HUDEP-2 (cell line): ENCODE measurements around the gene DIP2C.
"Not testable (repeated sequence)": the region's sequence is repeated elsewhere in the genome, so short reads cannot be mapped to it uniquely, and the experiment has no call there.

Experiments
- DNase-seq, 76 experiments: peaks; one replicate each; lab custom pipeline; 2025; ENCODE audit not compliant: unreplicated experiment in 76 of 76; lab: John Stamatoyannopoulos, UW

Gene DIP2C

GRCh38 chr10:476455-476780, 213.1 kb downstream of the DIP2C start:
- no peak for DNase-seq

GRCh38 chr10:475709-476454, 213.6 kb downstream of the DIP2C start:
- DNase-seq, result no peak

GRCh38 chr10:474946-475345, 214.5 kb downstream of the DIP2C start:
- DNase-seq, result no peak

- no peak for DNase-seq
Observed at GRCh38 chr10:474406-474805, 215.1 kb downstream of the DIP2C start.

GRCh38 chr10:472241-472910, 217.1 kb downstream of the DIP2C start:
- no peak for DNase-seq

GRCh38 chr10:470339-471003, 219.0 kb downstream of the DIP2C start:
- DNase-seq, result no peak

GRCh38 chr10:469947-470338, 219.5 kb downstream of the DIP2C start:
- no peak for DNase-seq

GRCh38 chr10:459743-460142, 229.7 kb downstream of the DIP2C start:
- no peak for DNase-seq

DNA sequence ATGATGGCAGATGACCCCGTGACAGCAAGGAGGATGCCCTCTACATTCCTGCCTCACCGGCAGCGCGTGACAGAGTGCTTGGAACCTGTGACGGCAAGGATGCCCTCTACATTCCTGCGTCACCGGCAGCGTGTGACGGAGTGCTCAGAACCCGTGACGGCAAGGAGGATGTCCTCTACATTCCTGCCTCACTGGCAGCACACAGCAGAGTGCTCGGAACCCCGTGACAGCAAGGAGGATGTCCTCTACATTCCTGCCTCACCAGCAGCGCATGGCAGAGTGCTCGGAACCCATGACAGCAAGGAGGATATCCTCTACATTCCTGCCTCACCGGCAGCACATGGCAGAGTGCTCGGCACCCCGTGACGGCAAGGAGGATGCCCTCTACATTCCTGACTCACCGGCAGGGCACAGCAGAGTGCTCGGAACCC, 231.0 kb downstream of the DIP2C start:
- no peak for DNase-seq

DNA sequence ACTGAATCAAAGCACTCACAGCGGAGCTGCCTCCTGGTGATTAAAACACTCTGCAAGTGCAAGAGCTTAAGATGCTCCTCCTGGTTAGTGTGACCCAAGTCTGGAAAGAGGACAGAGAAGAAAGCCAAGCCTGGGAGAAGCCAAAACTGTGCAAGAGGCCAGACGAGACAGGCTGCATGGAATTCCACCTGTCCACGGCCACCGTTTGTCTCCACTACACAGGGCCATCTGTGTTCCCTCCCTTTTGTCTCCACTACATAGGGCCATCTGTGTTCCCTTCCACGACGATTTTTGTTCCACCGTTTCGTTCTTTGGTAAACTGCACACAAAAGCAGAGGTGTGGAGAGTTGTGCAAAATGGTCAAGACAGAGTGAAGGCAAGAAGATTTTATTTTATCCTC, 233.0 kb downstream of the DIP2C start:
- no peak for DNase-seq

DNA sequence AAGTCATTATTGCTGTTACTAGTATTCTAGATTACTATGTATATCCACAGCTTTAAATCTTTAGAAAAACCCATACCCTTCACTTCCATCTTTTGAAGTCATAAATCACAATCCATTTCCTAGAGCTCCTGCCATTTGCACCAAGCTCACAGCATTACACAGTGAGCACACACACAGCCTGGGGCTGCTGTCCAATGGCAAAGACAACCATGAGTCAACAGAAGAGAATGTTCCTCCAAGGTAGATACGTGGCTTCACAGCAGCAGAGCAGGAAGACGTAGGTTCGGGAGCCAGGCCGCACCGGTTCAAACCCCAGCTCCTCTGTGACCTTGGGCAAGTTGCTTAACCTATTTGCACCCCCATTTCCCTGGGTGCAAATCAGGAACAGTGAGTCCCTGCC, 234.6 kb downstream of the DIP2C start:
- no peak for DNase-seq

- DNase-seq, result no peak
Observed at GRCh38 chr10:453647-454046, 235.8 kb downstream of the DIP2C start.

DNA sequence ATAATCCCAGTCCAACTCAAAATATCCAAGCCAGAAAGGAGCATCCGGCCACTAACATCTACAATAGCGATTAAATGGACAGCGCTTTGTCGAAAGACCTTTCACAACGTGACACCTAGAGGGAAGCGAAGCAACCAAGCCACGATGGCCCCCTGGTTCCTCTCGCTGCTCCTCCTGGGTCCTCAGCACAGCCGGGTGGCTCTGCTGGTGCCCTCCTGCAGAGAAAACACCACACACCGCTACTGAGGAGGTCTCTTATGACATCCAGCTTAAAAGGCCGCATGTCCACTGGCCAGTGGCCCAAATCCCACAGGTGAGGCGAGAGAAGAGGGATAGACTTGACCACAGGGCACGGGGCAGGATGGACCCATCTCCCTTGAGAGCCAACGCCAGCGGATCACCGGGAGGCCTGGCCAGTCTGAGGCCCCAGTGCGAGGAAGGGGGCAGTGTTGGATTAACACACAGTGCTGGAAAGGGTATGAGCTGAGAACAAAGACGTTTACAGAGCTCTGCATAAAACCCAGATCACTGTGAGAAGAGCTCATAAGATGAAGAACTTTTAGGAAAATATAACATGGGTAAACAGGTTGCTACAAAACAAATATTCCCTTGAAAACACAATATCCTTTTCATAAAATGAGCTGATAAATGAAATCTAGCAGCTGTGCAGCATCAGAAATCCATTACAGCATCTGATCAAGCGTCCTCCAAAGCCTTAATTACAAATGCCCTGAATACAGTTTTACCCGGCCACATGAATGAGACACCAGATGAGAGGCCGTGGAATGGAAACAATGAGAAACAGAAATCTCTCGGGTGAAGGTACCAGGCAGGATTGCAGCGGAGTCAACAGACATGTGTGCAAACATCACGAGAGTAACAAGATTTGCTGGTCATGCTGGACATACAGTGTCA, 236.7 kb downstream of the DIP2C start:
- DNase-seq, result no peak

- DNase-seq, result no peak
Observed at GRCh38 chr10:451856-452255, 237.6 kb downstream of the DIP2C start.

- DNase-seq, result no peak
Observed at GRCh38 chr10:451021-451471, 238.4 kb downstream of the DIP2C start.

GRCh38 chr10:450463-450862, 239.0 kb downstream of the DIP2C start:
- no peak for DNase-seq

DNA sequence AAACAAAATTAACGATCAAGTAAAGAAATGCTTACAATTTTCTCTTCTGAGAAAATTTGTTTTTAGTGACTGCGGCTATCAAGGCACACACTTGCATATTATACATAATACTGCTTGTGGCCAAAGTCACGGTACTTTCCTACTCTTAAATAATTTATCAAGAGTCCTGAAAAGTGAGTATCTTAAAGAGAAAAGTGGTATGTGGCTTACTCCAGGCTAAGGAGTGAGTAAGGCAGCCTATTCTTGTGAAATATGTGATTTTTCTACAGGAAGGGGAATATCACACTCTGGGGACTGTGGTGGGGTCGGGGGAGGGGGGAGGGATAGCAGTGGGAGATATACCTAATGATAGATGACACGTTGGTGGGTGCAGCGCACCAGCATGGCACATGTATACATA, 240.1 kb downstream of the DIP2C start:
- DNase-seq, result not testable (repeated sequence)

DNA sequence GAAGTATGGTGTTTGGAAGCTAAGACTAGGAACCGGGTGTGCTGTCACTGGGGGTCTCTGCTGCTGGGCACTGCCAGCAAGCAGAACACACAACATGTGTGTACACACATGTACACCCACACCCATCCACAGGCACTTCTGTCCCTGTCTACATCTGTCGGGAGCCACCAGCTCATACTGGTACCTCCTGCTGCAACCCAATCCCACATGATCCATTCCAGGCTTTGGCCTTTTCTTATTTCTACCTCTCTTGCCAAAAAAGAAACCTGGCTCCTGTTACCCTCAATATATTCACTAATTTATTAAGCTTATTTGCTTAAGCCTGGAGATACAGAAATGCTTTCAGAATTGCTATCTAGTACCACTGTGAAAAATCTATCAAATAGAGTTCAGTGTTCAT, 246.0 kb downstream of the DIP2C start:
- DNase-seq, result no peak

GRCh38 chr10:442209-442608, 247.3 kb downstream of the DIP2C start:
- DNase-seq, result no peak

- DNase-seq, result no peak
Observed at GRCh38 chr10:441659-442058, 247.8 kb downstream of the DIP2C start.

GRCh38 chr10:440127-440526, 249.3 kb downstream of the DIP2C start:
- no peak for DNase-seq
